GM21390 (cell line): ENCODE measurements around the gene SYNGR2.

Experiments
- ATAC-seq: cut with Tn5 transposase; IDR thresholded peaks from one replicate; pipeline ENCODE4 v1.9.1; 2021; ENCODE audit not compliant: unreplicated experiment

Gene SYNGR2

GRCh38 chr17:78168242-78168902 lies at the start of gene SYNGR2:
SYNGR2 (plus strand) TSS chr17:78168581; CDS start chr17:78168617, 36 bp downstream.
- peak; percentile 62 for ATAC-seq

GRCh38 chr17:78118801-78119241 lies 49.6 kb upstream of the SYNGR2 start:
- ATAC-seq: no peak

GRCh38 chr17:78120537-78120936 lies 47.8 kb upstream of the SYNGR2 start:
- no peak for ATAC-seq

DNA sequence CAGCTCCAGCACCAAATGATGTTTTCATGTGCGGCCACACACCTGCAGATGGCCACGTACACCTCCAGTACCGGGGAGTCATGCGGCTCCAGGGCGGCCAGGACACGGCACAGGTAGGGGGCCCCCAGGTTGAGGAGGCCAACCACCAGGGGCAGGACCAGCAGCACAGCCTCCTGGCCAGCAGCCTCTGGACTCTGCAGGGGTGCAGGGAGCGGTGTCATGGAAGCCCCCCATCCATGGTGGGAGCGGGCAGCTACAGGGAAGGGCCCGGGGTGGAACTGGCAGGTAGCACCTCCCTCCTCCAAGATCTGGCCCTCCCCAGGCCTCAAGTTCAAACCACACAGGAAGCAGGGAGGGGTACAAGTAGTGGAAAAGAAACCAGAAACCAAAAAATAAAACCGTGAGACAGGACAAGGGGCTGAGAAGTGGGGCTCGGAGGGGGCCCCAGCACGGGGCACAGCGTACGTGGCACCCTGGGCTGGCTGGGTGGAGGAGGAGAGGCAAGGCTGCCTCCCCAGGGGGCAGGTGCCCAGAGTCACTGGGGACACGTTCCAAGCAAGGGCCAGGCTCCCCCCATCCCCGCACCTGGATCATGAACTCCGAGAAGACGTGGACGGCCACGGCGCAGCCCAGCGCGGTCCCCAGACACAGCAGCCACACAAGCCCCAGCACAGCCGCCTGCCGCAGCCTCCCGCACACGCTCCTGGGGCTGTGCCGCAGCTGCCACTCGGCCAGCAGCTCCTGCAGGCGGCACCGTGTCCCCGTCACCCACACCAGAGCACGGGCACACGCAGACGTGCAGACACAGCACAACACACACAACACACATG lies 47.2 kb upstream of the SYNGR2 start:
- no peak for ATAC-seq

- ATAC-seq: no peak
Observed at GRCh38 chr17:78121801-78122215, 46.6 kb upstream of the SYNGR2 start.

GRCh38 chr17:78122216-78122930 lies 46.0 kb upstream of the SYNGR2 start:
- ATAC-seq: no peak

GRCh38 chr17:78122931-78123249 lies 45.5 kb upstream of the SYNGR2 start:
- ATAC-seq: no peak

GRCh38 chr17:78123258-78123929 lies 45.0 kb upstream of the SYNGR2 start:
- no peak for ATAC-seq

DNA sequence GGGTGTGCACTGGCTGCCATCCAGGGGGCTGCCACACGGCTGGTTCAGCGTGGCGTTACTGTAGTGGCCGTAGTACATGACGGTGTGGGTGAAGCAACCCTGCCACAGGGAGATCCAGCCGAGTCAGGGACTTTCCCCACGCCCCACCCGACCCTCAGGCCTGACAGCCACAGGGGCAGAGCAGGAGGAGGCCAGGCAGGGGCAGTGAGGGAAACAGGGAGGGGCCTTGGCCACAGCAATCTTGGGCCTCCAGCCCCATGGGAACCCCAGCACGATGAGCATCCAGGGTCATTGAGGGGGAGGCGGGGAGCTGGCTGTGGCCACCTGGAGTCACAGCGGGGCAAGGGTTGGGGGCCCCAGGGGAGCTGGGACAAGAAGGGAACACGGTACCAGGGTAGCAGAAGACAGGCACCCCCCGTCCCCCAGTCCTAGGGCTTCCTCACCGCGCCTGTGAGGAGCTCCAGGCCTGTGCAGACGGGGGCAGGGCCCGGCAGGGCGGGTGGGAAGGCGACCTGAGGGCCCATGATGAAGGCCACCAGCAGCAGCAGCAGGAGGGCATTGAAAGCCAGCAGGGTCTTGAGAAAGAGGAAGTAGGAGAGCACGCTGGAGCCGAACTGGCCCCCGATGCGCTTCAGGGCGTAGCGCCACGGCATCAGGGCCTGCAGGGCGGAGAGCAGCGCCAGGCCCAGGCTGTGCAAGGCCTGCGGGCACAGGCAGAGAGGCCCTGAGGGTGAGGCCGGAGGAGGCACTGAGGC lies 44.1 kb upstream of the SYNGR2 start:
- ATAC-seq: no peak

GRCh38 chr17:78124836-78125137 lies 43.6 kb upstream of the SYNGR2 start:
- no peak for ATAC-seq

GRCh38 chr17:78125138-78125913 lies 43.1 kb upstream of the SYNGR2 start:
- no peak for ATAC-seq

DNA sequence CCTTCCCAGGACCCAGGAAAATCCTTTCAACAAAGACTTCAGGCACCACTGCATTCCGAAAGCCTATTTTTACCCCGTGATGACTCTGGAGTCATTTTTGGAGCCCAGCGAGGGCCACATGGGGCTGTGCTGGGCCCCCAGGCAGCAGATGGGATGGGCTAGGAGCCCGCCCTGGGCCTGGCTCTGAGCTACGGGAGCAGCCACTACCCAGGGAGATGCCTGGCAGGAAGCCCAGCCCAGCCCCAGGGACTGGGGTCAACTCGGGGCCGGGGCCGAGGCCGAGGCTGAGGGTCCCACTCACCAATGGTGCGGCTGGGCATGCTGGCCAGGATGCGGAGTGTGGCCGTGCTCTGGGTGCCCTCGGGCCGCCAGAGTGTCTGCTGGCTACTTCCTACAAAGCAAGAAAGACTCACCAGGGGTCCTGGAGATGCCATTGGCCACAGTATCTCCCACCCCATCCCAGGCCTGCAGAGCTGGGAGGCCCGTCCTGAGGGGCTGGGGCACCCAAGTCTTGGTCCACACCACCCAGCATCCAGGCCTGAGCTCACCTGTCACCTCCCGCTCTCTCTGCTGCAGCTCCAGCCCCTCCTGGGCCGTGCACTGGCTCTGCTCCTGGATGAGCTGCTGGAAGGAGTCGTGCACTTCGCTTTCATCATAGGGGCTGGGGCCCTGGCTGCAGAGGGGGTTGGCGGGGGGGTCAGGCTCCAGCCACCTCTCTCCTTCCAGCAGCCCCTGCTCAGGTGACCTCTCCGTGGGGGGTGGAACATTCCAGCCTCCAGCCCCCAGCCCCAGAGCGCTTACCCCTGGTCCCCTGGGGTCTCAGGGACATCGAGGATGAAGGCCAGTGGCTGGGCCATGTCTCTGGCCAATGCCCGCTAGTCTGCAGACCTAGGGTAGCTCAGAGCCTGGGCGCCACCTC lies 42.1 kb upstream of the SYNGR2 start:
- ATAC-seq: no peak

DNA sequence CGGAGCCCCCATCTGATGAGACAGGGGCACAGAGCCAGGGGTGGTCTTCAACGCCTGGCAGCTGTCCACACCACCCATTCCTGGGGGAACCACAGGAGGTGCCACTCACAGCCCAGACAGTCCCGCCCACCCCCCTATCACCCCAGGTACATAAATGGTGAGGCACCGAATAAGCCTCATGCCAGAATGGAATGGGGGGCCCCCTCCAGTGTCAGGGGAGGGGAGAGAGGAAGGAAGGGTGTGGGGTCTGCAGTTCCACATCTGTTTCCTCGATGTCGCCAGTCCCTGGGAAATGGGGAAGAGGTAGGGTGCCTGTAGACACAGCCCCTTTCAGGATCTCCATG lies 41.5 kb upstream of the SYNGR2 start:
- no peak for ATAC-seq

- no peak for ATAC-seq
Observed at GRCh38 chr17:78127239-78127887, 41.0 kb upstream of the SYNGR2 start.

DNA sequence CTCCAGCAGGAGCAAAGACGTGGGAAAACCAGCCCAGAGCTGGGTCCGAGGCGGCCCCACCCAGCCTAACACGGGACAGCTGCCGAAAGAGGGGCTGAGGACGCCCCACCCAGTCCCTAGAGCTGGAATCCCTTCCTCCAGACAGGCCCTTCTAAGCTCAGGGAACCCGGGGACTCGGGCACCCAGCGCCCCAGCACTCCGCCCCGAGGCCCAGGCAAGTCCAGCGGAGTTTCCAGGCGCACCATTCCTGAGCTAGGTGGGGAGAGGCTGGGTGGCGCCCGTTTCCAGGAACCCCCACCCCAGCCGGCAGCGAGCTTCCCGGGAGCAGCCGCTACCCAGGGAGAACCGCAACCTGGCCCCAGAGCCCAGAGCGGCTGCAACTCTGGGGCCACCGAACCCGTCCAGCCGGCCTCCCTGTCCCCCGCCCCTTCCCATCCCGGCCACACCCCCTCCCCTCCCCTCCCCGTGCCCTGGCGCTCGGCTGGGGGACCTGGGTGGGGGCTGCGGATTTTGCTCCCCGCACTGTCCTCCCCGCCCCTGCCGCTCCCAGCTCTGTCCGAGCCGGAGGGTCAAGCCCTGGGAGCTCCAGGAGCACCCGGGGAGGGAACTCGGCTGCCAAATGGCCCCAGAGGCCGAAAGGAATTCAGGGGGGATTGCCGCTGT lies 40.4 kb upstream of the SYNGR2 start:
- no peak for ATAC-seq

GRCh38 chr17:78128551-78129350 lies 39.6 kb upstream of the SYNGR2 start, which contains the start of gene TMC6:
TMC6 (minus strand) TSS chr17:78128755; CDS start chr17:78126832, 1,923 bp downstream.
- no peak for ATAC-seq
